ENCODE data around the gene MIF.

DNA sequence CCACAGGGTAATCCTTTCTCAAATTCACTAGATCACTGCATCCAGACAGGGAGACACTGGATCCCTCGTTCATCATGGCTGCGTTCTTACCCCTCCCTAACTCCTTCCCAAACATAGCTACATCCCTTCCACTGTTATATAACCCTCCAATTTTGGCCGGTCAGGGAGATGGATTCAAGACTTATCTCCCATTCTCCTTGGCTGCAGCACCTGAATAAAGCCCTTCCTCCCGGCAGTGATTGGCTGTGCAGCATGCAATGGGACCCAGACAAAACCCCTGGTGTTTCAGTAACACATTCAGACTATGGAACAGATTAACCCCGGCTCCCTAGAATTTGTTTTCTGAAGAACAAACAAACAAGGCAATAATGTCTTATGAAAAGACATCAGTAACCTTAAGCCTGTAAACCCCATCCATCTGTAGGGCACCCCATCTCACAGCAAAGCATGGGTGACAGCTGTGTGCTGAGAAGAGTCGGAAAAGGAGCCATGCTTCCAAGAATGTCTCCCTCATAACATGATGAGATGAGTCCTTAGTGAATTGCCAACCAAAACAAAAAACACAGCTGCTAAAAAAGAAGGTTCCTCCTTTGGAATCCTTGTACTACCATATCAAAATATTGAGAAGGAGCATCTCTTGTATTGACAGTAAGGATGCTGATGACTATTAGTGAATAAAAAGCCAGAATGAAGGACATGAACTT lies 5.0 kb downstream of the MIF start:
- TF ChIP-seq, protein P1, sequence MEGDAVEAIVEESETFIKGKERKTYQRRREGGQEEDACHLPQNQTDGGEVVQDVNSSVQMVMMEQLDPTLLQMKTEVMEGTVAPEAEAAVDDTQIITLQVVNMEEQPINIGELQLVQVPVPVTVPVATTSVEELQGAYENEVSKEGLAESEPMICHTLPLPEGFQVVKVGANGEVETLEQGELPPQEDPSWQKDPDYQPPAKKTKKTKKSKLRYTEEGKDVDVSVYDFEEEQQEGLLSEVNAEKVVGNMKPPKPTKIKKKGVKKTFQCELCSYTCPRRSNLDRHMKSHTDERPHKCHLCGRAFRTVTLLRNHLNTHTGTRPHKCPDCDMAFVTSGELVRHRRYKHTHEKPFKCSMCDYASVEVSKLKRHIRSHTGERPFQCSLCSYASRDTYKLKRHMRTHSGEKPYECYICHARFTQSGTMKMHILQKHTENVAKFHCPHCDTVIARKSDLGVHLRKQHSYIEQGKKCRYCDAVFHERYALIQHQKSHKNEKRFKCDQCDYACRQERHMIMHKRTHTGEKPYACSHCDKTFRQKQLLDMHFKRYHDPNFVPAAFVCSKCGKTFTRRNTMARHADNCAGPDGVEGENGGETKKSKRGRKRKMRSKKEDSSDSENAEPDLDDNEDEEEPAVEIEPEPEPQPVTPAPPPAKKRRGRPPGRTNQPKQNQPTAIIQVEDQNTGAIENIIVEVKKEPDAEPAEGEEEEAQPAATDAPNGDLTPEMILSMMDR (conservative IDR thresholded peaks at IDR 0.05; ENCODE audit: low read length) = no peak
- no peak for TF ChIP-seq EZH2phosphoT487 (IDR thresholded peaks at IDR 0.05; ENCODE audit: borderline replicate concordance)
